Measurements from ENCODE around the gene PGLYRP1.

DNA sequence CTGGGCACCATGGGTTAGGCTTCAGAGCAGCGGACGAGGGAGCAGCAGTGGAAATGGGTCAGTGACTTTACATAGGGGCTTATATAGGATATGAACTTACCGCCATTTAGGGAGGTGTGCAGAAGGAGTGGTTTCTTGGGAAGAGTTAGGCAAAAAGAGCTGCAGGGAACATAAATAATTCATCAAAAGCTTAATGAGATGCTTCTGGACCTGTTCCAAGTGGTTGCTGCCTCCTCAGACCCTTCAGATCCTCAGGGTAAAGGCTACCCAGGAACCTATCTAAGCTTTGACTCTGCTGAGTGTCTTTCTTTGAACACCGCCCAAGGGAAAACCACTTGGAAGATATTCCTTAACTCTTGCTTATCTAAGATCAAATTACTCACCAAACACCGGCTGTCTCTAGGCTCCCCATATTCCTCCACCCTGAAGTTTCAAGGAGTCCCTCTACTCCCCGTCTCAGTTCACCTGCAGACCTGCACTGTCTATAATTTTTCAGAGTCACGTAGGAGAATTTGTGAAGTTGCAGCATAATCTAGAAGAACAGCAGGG is 18.2 kb upstream of the PGLYRP1 start, which contains the start of gene IGFL4:
- TF ChIP-seq, protein P1, sequence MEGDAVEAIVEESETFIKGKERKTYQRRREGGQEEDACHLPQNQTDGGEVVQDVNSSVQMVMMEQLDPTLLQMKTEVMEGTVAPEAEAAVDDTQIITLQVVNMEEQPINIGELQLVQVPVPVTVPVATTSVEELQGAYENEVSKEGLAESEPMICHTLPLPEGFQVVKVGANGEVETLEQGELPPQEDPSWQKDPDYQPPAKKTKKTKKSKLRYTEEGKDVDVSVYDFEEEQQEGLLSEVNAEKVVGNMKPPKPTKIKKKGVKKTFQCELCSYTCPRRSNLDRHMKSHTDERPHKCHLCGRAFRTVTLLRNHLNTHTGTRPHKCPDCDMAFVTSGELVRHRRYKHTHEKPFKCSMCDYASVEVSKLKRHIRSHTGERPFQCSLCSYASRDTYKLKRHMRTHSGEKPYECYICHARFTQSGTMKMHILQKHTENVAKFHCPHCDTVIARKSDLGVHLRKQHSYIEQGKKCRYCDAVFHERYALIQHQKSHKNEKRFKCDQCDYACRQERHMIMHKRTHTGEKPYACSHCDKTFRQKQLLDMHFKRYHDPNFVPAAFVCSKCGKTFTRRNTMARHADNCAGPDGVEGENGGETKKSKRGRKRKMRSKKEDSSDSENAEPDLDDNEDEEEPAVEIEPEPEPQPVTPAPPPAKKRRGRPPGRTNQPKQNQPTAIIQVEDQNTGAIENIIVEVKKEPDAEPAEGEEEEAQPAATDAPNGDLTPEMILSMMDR (conservative IDR thresholded peaks at IDR 0.05) = no peak
- TF ChIP-seq EZH2 (IDR thresholded peaks at IDR 0.05; ENCODE audit: low read depth) = no peak
